NCI-H1105 treated with DMSO at 0.1 percent for 48 hours (cell line): ENCODE results near the gene GRP.

Experiments used
- DNase-seq: peaks from one replicate; lab custom pipeline; 2025; lab: John Stamatoyannopoulos, UW

The GRP gene

GRCh38 chr18:59219672-59220163 lies at the start of gene GRP:
TSS of gene GRP (plus strand) at chr18:59220158. CDS start at chr18:59220266, 108 bp downstream.
- peak; percentile 60 for DNase-seq

GRCh38 chr18:59172664-59173249 lies 47.2 kb upstream of the GRP start:
- DNase-seq = peak; percentile 26

GRCh38 chr18:59177485-59177884 lies 42.5 kb upstream of the GRP start:
- no peak for DNase-seq

GRCh38 chr18:59180150-59180845 lies 39.7 kb upstream of the GRP start:
- no peak for DNase-seq

- no peak for DNase-seq
Observed at GRCh38 chr18:59182673-59183072, 37.3 kb upstream of the GRP start.

GRCh38 chr18:59189008-59189407 lies 30.9 kb upstream of the GRP start:
- DNase-seq = no peak

- no peak for DNase-seq
Observed at GRCh38 chr18:59189746-59190145, 30.2 kb upstream of the GRP start.

- DNase-seq = no peak
Observed at GRCh38 chr18:59196161-59196725, 23.7 kb upstream of the GRP start.

GRCh38 chr18:59197636-59198035 lies 22.3 kb upstream of the GRP start:
- no peak for DNase-seq

- DNase-seq = no peak
Observed at GRCh38 chr18:59198215-59198614, 21.7 kb upstream of the GRP start.

- DNase-seq = no peak
Observed at GRCh38 chr18:59200787-59201186, 19.2 kb upstream of the GRP start.

- DNase-seq = peak; percentile 11
Observed at GRCh38 chr18:59202258-59202820, 17.6 kb upstream of the GRP start.

GRCh38 chr18:59207506-59207905 lies 12.5 kb upstream of the GRP start:
- no peak for DNase-seq

- no peak for DNase-seq
Observed at GRCh38 chr18:59208602-59209125, 11.3 kb upstream of the GRP start.

GRCh38 chr18:59210299-59210698 lies 9.7 kb upstream of the GRP start:
- no peak for DNase-seq

GRCh38 chr18:59211629-59212028 lies 8.3 kb upstream of the GRP start:
- no peak for DNase-seq

GRCh38 chr18:59218018-59218417 lies 1.9 kb upstream of the GRP start:
- DNase-seq = no peak

GRCh38 chr18:59220164-59220783 lies 316 bp downstream of the GRP start:
- peak; percentile 60 for DNase-seq

- peak; percentile 60 for DNase-seq
Observed at GRCh38 chr18:59220784-59221765, 1.1 kb downstream of the GRP start.

- DNase-seq = no peak
Observed at GRCh38 chr18:59222341-59222740, 2.4 kb downstream of the GRP start.

GRCh38 chr18:59228351-59228750 lies 8.4 kb downstream of the GRP start:
- DNase-seq = no peak
